ENCODE results near the gene OPRL1.
"Not testable (repeated sequence)": the region's sequence is repeated elsewhere in the genome, so short reads cannot be mapped to it uniquely, and the experiment has no call there.

Gene OPRL1

GRCh38 chr20:64083378-64083803 lies 3.5 kb downstream of the OPRL1 start:
- DNase-seq = peak in 51 of 58 donors; percentile 22 to 82 (median 52)

DNA sequence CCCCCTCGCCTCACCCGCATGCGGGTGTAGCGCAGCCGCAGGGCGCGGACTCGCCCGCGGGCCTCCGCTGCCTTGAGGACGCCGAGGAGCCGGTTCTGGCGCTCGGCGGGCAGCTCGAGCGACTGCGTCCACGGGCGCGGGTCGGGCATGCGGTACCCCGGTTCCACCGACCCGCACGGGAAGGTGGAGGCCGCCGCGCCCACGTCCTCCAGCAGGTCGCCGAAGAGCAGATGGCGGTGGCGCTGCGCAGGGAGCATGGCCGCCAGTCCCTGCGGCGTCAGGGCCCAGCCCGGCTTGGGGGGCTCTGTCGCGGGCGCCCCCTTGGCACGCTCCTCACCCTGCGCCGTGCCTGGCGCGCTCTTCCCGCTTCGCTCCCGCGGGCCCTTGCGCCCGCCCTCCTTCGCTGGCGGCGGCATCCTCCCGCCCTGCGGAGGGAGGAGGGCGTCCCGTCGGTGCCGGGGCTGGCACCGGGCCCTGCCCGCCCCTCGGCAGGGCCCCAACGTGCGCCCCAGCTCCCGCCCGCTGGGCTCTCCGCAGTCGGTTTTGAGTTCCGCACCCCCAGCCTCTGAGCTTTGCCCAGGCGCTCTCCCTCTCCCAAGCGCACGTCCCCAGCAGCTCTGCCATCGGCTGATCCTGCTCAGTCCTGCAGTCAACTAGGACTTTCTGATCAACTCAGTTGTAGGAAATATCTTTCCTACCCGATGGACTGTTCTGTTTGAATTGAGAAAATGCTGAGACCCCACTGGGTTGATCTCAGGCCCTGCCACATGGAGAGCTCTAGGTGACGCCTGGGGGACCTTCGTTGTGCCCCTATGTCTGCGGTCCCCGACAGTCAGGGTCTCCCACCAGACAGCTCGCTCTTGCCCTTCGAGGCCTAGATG lies 4.2 kb downstream of the OPRL1 start, which contains the start of gene LKAAEAR1:
TSS of gene LKAAEAR1 (minus strand) at position 595 of the 881 bp plus-strand sequence. CDS start at position 416, 179 bp downstream.
- peak in 3 of 58 donors; percentile 50 to 65 (median 62) for DNase-seq

DNA sequence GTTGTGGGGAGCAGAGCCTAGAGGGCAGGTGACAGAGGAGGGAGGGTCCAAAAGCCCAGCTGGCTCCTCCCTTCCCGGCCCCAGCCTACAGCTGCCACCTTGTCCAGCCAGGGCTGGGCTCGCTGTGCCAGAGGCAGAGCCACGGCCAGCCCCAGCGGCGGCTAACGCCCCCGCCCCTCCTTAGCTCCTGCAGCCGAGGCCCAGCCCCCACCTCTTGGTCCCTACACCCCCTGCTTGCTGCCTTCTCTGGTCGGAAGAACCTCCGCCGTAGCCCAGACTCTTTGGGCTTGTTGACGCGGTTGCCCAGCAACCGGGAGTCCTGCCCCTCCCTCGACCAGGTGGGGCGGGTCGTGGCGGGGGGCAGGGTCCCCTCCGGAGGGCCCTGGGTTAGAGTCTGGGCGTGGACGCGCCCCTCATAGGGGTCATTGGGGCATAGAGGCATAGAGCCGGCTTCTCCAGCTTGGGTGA lies 4.8 kb downstream of the OPRL1 start:
- DNase-seq = no peak

- no peak for DNase-seq
Observed at GRCh38 chr20:64086801-64087200, 6.9 kb downstream of the OPRL1 start.

DNA sequence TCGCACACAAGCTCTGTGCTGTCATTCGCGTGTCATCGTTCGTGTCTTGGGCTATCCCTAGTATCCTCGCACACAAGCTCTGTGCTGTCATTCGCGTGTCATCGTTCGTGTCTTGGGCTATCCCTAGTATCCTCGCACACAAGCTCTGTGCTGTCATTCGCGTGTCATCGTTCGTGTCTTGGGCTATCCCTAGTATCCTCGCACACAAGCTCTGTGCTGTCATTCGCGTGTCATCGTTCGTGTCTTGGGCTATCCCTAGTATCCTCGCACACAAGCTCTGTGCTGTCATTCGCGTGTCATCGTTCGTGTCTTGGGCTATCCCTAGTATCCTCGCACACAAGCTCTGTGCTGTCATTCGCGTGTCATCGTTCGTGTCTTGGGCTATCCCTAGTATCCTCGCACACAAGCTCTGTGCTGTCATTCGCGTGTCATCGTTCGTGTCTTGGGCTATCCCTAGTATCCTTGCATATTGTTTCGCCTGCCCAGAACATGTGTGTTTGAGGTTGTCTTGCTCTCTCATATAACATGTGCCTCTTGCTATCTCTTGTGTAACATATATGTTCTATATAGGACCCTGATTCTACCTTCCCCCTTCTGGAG lies 7.4 kb downstream of the OPRL1 start:
- DNase-seq = not testable (repeated sequence)

DNA sequence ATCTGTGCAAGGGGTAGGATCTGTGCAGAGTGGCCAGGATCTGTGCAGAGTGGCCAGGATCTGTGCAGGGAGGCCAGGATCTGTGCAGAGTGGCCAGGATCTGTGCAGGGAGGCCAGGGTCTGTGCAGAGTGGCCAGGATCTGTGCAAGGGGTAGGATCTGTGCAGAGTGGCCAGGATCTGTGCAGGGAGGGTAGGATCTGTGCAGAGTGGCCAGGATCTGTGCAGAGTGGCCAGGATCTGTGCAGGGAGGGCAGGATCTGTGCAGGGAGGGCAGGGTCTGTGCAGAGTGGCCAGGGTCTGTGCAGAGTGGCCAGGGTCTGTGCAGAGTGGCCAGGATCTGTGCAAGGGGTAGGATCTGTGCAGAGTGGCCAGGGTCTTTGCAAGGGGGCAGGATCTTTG lies 8.7 kb downstream of the OPRL1 start:
- DNase-seq = not testable (repeated sequence)

- DNase-seq = peak in 35 of 58 donors; percentile 19 to 88 (median 41)
Observed at GRCh38 chr20:64090165-64090564, 10.3 kb downstream of the OPRL1 start.

DNA sequence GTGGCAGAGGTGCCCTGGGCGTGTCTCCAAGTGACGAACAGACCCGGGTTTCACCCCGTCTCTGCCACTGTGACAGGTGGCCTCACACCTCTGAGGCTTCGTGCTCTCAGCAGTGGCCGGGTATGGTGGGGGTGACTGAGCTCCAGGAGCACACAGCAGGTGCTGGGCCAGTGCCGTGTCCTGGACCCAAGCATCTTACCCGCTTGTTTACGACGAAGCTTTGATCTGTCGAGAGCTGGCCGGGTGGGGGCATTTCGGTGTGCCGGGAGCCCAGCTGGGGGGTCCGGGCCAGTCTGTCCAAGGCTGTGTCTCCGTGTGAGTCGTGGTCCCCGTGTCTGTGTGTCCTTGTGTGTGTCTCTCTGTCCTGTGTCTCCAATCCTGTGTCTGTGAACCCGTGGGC lies 11.5 kb downstream of the OPRL1 start:
- DNase-seq = no peak

- peak in 22 of 58 donors; percentile 14 to 68 (median 44) for DNase-seq
Observed at GRCh38 chr20:64091770-64092169, 11.9 kb downstream of the OPRL1 start.

GRCh38 chr20:64092258-64093012 lies 12.6 kb downstream of the OPRL1 start:
- DNase-seq = peak in 9 of 58 donors; percentile 26 to 67 (median 47)

GRCh38 chr20:64093013-64093503 lies 13.2 kb downstream of the OPRL1 start:
- no peak for DNase-seq

DNA sequence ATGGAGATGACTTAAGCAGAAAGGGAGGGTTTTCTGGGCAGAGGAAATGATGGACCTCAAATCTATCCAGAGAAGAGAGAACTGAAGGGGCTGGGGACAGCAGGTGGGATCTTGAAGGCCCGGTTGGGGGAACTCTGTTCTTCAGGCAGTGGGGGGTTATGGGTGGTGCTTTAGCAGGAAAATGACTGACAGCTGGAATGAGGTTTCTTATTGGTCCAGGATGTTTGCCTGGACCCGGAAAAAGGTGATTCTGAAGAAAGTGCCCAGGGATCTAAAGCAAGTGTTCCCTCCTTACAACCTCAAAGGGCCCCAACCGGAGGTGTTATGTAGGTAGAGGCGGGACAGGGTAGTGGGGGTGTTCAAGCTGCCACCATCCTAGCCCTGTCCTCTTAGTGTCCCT lies 15.6 kb downstream of the OPRL1 start:
- no peak for DNase-seq

DNA sequence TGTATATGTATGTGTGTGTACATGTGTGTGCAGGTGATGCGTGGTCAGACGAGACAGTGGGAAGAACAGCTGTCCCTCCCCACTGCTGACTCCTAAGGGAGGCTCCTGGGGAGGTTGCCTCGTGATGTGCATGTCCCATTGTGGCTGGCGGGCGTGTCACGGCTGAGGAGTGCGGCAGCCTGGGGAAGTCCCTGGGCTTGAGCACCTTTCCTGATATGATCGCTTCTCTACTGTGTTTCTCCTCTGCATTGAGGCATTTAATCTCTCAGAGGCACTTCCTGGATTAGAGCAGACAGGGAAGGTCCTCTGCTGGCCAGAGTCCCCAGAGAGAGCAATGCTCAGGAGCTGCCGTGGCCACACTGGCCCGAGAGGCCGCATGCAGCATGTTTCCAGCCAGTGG lies 16.0 kb downstream of the OPRL1 start:
- DNase-seq = no peak

DNA sequence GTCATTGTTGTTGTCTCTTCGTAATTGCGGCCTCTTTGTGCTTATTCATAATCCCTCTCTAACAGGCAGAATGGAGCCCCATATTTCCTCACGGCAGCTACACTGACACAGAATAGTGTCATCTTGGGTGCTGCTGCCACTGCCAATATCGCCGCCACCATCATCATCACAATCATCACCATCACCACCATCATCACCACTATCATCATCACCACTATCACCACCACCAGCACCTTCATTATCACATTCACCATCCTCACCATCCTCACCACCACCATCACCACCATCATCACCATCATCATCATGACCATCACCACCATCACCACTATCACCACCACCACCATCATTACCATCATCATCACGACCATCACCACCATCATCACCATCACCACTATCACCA lies 16.7 kb downstream of the OPRL1 start:
- DNase-seq = no peak

GRCh38 chr20:64098471-64099013 lies 18.7 kb downstream of the OPRL1 start:
- no peak for DNase-seq

DNA sequence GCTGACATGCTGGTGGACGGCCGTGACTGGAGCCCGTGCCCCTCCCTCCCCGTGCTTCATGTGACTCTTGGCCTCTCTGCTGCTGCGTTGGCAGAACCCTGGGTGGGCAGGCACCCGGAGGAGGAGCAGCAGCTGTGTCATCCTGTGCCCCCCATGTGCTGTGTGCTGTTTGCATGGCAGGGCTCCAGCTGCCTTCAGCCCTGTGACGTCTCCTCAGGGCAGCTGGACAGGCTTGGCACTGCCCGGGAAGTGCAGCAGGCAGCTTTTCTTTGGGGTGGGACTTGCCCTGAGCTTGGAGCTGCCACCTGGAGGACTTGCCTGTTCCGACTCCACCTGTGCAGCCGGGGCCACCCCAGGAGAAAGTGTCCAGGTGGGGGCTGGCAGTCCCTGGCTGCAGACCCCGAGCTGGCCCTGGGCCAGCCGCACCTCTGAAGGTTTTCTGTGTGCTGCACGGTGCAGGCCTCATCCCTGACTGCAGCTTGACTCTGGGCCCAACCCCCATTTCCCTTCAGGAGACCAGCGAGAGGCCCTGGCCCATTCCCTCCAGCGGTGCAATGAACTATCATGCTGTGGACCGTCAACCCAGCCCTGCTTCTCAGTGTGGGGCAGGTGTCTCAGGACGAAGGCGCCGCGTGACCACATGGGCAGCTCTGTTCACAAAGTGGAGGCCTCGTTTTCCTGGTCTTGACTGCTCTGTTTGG lies 19.4 kb downstream of the OPRL1 start:
- DNase-seq = peak in 9 of 58 donors; percentile 18 to 55 (median 34)

DNA sequence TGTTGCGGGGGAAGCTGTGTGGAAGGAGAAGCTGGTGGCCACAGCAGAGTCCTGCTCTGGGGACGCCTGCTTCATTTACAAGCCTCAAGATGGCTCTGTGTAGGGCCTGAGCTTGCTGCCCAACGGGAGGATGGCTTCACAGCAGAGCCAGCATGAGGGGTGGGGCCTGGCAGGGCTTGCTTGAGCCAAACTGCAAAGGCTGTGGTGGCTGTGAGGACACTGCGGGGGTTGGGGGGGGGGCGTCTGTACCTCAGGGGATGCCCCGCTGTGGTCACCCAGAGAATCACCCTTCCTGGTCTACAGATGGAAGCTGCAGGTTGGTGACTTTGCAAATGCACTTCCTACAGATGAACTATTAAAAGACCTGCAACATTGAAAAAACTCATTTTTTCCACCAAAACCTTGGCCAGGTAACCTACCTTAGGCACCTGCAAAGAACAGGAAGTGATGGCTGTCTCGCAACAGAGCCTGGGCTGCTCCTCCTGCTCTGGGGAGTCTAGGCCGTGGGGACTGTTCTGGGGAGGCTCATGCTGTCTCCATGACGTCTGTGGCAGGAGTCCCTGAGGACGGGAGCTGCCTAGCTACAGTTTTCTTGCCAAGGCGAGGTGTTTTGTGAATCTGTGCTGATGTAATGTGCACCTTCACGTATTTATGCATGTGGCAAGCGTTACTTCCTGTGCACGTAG lies 20.1 kb downstream of the OPRL1 start:
- peak in 1 of 58 donors; percentile 63 for DNase-seq

DNA sequence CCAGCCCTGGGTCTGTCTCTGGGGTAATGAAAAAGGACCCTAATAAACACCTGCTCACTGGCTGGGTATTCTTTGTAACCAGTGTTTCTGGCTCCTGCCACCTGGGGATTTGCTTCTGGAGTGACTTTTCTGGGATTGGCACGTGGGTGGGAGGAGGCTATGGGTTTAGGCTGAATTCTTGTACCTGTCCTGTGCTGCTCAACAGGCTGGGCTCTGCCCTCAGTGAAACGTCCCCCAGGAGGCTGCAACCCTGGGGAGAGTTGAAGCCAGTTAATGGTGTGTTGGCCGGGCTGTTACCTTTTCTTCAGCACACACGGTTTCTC lies 20.6 kb downstream of the OPRL1 start:
- DNase-seq = no peak

DNA sequence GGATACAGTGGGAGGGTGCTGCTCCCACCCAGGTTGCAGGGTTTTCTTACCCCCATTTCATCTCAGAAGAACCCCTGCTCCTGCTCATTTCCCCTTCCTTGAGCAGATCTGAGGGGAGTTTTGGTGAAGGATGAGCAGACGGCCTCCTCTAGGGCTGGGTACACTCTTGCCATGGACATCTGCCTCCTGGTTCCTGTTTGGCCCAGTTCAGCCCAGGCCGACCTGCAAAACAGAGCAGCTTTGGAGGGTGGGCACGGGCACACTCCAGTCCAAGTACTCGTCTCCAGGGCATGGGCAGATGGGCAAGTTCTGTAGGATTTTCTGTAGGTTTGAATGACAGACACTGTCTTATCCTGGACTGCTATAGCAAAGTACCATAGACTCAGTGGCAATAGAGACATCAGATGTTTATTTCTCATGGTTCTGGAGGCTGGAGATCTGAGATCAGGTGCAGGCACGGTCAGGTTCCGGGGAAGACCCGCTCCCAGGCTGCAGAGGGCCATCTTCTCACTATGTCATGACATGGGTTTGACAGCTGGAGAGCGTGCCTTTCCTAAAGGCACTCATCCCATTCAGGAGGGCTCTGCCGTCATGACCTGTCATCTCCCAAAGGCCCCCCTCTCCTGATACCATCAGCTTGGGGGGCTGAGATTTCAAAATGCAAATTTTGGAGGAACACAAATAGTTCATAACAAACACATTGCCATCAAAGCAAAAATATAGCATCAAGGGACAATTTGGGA lies 21.2 kb downstream of the OPRL1 start:
- no peak for DNase-seq

Measured in anterior cingulate cortex (tissue), 58 donors.